Measurements from ENCODE around the gene CFAP61. TPM values are rescaled to one million over a fixed set of nuclear protein-coding genes. Genes with fewer than 3 reads are reported as not detected.

Gene CFAP61
- total RNA-seq, 1 donor from 2014 or later: not detected

DNA sequence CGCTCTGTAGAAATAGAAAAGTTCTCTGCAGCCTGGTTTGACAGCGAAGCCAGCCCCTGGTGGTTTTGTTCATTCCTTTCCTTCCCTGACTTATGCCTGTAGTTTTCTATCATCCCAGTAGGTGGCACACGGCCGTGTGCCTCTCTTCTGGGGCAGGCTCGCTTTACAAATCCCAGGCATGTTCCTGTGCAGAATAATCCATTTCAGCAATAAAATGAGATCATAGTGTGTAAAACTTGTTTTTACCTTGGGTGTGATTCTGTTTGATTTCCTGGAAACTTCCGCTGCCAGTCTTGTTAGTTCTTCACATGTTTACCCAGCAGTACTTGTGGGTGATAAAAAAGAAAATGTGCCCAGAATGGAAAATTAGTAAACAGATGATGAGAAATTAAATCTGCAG lies 308.1 kb downstream of the CFAP61 start:
- DNase-seq (ENCODE audit: low spot score) (peak; percentile 51), ATAC-seq (peak; percentile 98)

DNA sequence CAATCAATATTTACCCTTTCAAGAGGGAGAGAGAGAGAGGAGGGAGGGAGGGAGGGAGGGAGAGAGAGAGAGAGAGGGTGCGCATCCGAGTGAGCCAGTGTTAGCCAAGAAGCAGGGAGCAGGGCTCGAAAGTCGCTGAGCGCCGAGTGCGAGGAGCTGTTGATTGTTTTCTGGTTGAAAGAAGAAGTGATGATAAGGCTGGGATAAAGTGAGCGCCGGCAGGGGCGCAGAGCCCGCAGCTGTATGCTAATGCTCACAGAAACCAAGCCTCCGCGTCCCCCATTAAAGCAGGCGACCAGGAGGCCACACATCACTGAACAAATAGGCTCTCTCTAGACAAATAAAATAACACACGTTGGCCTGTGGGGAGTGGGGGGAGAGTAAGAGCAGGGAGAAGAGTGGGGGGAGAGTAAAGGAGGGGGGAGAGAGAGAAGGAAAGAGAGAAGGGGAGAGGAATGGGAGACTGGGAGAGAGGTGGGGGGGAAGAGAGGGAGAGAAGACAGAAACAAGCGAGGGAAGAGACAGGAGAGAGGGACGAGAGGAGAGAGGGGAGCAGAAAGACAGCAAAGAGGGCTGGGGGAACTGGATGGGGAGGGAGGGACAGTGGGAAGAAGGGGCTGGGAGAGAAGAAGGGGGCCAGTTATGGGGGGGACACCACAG lies 310.6 kb downstream of the CFAP61 start:
- DNase-seq (ENCODE audit: low spot score) (no peak), ATAC-seq (no peak)

DNA sequence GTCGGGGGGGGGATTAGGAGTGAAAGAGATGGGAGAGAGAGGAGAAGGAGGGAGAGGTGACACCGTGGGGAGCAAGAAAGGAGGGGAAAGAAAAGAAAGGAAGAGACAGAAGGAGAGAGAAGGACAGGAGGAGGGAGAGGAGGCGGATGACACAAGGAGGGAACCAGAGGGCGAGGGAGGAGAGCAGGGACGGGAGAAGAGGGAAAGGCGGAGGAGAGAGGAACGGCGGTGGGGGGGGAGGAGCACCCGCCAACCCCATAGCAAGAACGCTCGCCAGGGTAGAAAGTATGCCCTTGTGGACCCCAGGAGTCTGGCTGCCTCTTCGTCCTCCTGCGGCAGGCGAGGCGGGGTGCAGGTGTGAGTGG lies 311.1 kb downstream of the CFAP61 start:
- ATAC-seq: no peak
- DNase-seq (ENCODE audit: low spot score): no peak

DNA sequence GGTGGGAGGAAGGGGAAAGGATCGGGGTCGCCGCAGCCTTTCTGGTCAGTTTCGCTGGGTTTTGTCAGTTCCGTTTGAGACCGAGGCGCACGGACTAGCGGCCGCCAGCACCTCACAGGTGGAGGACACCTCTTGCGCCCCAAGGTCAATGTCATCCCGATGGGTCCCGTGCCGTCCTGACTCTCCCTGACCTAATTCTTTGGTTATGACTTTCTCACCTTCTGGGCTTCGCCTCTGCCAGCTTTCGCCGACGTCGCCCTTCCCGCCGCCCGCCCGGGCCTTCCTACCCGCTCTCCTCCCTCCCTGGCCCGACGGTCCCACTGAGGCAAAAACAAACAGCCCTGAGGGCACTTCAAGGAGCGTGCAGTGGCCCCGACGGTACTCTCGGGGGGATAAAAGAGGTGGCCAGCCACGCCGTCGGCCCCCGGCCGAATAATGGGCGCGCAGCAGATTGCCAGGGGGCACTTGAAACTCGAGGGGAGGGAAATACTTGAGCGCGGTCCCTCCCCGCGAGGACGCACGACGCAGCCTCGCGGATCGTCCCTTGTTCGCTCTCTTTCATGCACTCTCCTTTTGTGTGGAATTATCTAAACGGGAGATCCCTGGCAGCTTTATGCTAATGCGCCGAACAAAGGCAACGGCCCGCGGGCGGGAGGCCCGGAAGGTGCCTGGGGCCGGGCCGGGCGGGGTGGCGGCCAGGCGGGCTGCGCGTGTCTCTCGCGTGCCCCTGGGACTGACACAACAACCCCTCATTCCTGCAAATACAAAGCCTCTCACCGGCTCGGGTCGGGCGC lies 311.7 kb downstream of the CFAP61 start:
- DNase-seq (ENCODE audit: low spot score) (no peak), ATAC-seq (no peak)

DNA sequence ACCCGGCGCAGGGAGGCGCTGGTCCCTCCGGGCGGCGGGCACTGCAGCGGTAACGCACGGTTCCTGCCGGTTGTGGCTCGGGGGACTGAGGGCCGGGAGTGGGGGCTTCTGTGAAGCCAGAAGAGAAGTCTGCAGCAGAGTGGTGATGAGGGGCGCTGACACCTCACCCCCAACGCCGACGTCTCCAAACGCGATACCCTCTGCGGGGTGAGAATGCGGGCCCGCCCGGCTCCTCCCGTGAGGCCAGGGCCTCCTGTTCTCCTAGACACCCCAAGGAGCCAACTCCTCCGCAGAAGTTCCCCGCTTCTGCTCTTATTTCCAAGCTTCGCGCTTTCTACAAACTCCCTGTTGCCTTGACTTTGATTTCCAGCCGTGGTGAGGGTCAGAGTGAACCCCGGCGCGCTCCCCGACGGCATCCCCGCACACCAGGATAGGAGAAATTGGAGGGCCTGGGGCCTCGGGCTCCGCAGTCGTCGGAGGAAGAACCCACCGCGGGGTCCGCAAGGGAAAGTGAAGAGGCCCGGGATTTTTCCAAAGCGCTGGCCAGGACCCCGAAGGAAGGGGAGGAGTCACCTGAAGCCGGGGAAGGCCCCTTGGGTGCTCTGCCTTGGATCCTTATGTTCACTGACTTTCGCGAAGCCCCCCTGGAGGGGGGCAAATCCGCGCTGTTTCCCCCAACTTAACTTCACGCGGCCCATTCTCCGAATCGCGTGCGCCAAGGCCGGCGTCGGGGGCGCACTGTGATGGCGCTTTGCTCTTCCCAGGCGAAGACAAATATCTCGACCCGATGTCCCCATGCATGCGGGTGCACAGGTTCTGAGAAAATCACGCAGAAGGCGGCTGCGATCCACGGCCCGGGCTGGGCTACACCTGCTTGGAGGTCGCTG lies 312.5 kb downstream of the CFAP61 start:
- DNase-seq (ENCODE audit: low spot score) (no peak), ATAC-seq (no peak)

DNA sequence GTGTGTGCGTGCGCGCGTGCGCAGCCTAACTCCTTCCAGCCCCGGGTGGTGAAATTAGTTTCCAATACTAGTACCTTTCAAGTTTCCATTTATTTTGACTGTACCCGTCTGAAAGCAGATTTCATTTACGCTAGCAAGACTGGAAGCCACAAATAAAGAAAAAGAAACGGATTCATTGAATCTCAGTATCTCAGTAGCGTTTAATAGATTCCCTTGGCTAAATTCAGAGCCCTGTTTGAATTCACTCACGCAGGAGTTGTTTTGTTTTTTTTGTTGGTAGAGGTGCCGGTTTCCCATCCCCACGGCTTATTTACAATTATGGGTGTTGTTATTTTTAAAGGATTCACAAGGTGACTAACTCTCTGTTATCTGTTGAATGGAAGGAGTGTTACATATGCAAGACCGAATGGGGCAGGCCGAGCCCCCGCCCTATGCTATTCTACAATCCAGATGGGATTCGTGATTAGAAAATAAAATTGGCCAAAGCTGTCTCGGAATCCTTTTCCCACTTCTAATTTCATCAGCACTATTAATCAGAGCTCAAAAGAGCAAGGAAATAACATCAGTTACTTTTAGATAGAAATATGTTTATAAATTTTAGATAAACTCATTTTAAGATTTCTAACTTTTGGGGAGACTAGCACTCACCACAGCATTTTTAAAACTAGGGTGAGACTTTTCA lies 313.3 kb downstream of the CFAP61 start:
- ATAC-seq (no peak), DNase-seq (ENCODE audit: low spot score) (no peak)

DNA sequence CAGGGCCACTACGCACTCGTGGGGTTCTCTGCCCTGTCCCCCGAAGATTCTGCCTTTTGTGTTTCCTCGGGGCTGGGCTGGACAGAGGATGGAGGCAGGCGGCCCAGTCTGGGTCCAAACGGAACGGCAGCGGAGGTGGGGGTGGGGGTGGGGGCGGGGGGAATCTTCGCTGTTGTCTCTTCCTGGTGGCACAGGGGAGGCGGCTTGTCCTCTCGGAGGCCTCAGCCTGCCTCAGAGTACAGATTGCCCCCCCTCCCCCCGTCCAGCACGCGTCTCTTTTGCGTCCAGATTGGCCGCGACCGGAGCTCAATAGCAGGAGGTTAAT lies 314.2 kb downstream of the CFAP61 start:
- no peak for ATAC-seq
- no peak for DNase-seq (ENCODE audit: low spot score)

DNA sequence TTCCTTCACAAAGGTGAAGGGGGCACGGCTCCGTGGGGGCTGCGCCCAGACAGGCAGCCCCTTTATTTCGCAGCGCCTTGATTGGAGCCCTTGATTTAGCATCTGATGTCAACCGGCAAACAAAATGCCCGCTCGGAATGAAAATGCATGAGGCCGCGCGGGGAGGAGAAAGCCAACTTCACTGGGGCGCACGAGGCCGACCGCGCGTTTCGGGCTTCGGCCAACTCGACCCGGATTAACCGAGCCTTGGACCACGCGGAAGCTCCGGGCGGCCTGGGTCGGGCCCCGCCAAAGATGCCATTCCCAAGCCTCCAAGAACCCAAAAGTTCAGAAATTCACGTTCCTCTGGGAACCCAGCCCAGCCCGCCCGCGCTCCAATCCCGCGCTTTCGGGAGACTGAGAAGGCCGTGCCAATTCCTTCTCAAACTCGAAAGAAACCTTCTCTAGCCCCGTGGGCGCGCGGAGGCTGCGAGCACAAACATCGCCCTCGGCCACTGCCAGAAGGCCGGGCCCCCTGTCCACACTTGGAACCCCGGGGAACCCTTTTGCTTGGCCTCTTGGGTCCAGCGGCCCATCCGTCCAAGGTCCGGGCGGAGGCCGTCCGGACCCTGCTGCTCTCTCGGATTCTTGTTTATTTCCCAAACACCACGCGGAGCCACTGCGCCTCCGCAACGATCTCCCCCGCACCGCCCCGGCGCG lies 314.7 kb downstream of the CFAP61 start:
- no peak for DNase-seq (ENCODE audit: low spot score)

DNA sequence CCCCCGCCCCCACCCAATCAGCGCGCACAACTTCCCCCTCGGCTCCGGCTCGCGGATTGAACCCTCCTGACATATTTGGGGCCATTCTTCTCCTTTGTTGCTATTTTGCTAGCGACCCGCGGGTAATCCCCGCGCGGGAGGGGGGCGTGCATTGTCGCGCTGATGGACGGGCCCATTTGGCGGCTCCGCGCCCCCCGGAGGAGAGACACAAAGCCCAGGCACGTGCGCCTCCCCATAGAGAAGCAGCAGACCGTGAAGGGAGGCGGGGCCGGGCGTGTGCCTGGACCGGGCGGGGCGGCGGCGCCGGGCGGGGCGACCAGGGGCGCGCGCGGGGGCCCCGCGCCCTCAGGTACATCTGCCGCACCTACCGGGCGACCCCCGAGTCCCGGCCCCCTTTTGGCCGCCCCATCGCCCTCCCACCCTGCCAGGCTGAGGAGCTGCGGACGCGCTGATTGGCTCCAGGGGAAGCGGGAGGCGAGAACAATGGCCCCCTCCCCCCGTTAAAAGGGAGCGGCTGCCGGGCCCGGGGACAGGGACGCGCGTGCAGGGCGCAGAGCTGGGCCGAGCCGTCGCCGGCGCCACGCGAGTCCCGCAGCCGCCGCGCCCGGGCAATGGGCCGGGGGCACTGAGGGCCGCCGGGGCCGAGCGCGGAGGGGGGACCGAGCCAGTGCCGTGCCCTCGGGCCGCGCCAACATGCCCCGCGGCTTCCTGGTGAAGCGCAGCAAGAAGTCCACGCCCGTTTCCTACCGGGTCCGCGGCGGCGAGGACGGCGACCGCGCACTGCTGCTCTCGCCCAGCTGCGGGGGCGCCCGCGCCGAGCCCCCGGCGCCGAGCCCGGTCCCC lies 315.5 kb downstream of the CFAP61 start, which contains the start of gene INSM1:
Gene INSM1, plus strand, starts transcription at position 530 of the 843 bp plus-strand sequence. Its CDS starts 164 bp downstream, at position 694.
- DNase-seq (ENCODE audit: low spot score): no peak
- ATAC-seq: no peak

More for the DNA sequence above, 314.7 kb downstream of the CFAP61 start:
- ATAC-seq: no peak

DNA sequence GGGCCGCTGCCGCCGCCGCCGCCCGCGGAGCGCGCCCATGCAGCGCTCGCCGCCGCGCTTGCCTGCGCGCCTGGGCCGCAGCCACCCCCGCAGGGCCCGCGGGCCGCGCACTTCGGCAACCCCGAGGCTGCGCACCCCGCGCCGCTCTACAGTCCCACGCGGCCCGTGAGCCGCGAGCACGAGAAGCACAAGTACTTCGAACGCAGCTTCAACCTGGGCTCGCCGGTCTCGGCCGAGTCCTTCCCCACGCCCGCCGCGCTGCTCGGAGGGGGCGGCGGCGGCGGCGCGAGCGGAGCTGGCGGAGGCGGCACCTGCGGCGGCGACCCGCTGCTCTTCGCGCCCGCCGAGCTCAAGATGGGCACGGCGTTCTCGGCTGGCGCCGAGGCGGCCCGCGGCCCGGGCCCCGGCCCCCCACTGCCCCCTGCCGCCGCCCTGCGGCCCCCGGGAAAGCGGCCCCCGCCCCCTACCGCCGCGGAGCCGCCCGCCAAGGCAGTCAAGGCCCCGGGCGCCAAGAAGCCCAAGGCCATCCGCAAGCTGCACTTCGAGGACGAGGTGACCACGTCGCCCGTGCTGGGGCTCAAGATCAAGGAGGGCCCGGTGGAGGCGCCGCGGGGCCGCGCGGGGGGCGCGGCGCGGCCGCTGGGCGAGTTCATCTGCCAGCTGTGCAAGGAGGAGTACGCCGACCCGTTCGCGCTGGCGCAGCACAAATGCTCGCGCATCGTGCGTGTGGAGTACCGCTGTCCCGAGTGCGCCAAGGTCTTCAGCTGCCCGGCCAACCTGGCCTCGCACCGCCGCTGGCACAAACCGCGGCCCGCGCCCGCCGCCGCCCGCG lies 316.3 kb downstream of the CFAP61 start:
- ATAC-seq (peak; percentile 51), DNase-seq (ENCODE audit: low spot score) (no peak)

DNA sequence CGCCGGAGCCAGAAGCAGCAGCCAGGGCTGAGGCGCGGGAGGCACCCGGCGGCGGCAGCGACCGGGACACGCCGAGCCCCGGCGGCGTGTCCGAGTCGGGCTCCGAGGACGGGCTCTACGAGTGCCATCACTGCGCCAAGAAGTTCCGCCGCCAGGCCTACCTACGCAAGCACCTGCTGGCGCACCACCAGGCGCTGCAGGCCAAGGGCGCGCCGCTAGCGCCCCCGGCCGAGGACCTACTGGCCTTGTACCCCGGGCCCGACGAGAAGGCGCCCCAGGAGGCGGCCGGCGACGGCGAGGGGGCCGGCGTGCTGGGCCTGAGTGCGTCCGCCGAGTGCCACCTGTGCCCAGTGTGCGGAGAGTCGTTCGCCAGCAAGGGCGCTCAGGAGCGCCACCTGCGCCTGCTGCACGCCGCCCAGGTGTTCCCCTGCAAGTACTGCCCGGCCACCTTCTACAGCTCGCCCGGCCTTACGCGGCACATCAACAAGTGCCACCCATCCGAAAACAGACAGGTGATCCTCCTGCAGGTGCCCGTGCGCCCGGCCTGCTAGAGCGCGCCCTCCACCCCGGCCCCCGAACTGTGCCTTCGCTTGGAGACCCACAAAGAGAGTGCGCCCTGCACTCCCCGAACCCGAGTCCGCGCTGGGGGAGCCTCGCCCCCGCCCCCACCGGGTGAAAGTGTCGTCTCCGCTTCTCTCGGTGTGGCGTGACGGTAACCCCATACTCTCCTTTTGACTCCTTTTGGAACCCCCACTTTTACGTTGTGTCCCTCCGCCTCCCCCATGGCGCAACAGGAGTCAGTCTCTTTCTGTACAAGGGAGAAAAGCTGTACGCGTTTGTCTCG lies 317.1 kb downstream of the CFAP61 start:
- DNase-seq (ENCODE audit: low spot score) (no peak), ATAC-seq (peak; percentile 62)

DNA sequence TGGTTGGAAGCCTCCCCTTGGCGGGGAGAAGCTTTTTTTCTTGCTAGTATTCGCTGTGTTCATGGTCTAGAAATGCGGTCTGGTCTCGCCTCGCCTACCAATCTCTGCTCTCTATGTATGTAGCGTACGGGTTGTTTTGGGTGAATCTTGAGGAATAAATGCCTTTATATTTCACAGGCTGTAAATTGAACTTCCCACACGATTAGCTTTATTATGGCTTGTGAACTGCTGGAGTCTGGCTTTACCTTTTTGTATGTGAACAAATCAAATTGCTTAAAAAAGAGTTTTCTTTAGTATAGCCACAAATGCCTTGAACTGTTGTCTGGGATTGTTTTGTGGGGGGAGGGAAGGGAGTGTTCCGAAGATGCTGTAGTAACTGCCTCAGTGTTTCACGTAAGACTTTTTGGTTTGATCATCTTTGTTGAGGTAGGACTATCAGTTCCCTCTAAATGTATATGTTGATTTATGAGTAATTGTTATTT lies 317.8 kb downstream of the CFAP61 start:
- no peak for DNase-seq (ENCODE audit: low spot score)
- no peak for ATAC-seq

DNA sequence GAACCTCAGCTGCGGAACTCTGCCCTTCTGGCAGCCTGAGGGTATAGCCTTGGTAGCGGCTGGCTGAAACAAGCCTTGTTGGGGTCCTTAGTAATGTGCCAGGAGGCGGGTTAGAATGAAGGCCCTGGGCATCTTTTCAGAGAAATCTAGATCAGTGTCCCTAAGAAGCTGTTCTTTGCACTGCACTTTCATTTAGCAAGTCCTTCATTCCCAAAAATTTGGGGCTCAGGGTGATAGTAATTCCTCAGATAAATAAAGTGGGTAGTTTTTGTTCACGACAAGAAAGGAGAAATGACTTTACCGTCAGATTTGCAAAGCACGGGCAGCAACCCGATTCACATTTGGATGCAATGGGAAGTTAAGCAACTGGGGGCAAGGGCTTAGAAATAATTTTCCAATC lies 318.8 kb downstream of the CFAP61 start:
- no peak for ATAC-seq
- no peak for DNase-seq (ENCODE audit: low spot score)

DNA sequence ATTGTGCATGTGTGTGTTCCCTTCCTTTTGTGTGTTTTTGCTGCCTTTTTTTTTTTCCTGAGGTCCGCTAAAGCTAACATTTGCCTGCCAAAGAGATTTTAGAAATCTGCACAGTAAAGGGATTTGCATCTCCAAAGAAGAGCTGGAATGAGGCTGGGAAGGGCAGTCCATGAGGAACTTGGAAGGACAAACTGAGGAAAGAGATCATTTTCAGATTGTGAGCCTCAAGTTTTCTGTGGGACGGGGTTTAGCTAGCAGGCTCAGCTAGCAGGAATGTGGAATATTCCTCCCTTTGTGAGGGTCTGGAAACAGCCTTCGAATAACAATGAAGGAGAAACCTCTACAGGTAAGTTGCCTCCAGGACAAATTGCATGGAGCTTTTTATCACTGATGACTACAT lies 319.3 kb downstream of the CFAP61 start:
- ATAC-seq: no peak
- no peak for DNase-seq (ENCODE audit: low spot score)

DNA sequence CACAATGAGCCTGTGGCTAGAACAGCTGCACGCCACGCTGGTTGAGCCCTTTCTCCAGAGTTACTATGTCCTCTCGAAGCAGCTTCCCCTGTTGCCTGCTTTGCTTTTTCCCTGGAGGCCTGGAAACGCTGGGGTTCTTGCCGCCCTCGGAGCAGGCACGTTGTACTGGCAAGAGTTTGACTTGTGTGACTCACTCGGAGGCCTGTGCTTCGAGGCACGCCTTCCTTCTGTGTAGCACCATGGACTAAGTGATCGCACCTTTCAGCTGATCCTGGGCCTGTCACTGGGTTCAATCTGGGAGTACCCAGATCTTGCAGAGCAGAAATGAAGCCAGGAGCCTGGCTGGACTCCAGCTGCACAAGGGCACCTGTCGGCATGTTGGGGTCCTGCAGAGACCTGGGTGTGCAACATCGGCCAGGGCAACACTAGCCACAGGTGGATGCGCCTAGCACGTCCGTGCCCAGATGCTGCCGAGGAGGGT lies 320.8 kb downstream of the CFAP61 start:
- DNase-seq (ENCODE audit: low spot score): no peak
- ATAC-seq: no peak

DNA sequence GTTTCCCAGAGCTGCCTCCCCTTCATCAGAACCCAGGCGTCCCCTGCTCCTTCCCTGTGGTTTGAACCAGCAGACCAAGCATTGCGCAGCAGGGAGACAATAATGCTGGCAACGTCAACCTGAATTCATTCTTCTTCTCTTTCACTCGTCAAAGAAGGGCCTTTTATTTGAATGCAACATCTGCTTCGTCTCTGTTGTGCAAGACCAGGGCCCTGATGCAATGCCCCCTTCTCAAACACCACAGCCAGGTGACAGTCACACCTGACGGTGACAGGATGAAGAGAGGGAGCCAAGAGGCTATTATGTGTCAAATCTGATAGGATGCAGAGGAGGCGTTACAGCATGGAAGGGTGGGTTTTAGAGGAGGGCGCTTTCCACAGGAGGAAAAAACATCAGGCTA lies 323.5 kb downstream of the CFAP61 start:
- ATAC-seq: no peak
- no peak for DNase-seq (ENCODE audit: low spot score)

DNA sequence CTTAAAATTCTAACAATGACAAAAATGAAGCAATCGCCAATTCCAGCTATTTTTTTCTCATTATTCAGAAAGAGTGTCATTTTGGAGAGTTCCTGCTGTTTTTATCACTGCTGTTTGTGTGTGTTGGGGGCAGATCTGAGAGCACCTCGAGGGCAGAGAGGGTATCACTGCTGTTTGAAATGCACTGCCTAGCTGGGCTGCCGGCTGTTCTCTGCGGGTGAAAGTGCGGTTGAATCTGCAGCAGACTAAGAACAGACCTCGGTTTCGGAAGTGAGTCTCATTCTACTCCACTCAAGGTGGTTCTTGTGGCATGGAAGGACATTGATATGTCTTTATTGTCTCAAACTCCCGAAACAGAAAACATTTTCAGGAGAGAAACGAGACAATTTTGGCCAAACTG lies 333.9 kb downstream of the CFAP61 start:
- ATAC-seq (no peak), DNase-seq (ENCODE audit: low spot score) (no peak)

Data from left lobe of liver (tissue), 2 donors.